A549 (cell line): ENCODE results near the gene RRP36. TPM values are rescaled to one million over a fixed set of nuclear protein-coding genes. Genes with fewer than 3 reads are reported as not detected.

Experiments used
- ATAC-seq, 2 experiments: fragments of 200-7000 bp in 1 of 2; fragments of >200 bp in 1 of 2; cut with Nextera tagmentation in 1 of 2; cut with Tn5 transposase in 1 of 2; 3 replicates each; pipeline versions ENCODE4 v1.8.0 to v1.9.1; 2018 to 2020; ENCODE audit warnings: mild to moderate bottlenecking in 1 of 2, moderate library complexity in 1 of 2
- CTCF ChIA-PET: fragments of 300-600 bp; sonication (Branson Sonifier 250); formaldehyde crosslinking; extraction: SDS; loops from one replicate; lab custom pipeline; 2021; ENCODE audit warnings: antibody characterized with exemption, inconsistent platforms; lab: Yijun Ruan, JAX
- POLR2A ChIA-PET: fragments of 350-600 bp; formaldehyde crosslinking; extraction: SDS; loops from one replicate; lab custom pipeline; 2021; ENCODE audit warnings: antibody characterized with exemption, inconsistent platforms; lab: Yijun Ruan, JAX
- DNase-seq, 2 experiments: peaks; one replicate each; pipeline versions ENCODE4 v3.0.0 to v3.0.0-alpha.2; 2011 to 2016; ENCODE audit warnings: low read depth in 1 of 2, low spot score in 1 of 2
- FAIRE-seq: peaks from 2 replicates; lab custom pipeline; 2011; peaks lifted over from hg19 to GRCh38; lab: Jason Lieb, UNC
- H3K27ac ChIP-seq, 2 experiments: fragments of >200 bp; sonication (Bioruptor Twin); formaldehyde crosslinking; 3 replicates each; pipeline ENCODE4 v1.5.1; 2016 to 2017
- H3K4me1 ChIP-seq: fragments of >200 bp; sonication (Bioruptor Twin); formaldehyde crosslinking; 3 replicates; pipeline ENCODE4 v1.6.1; 2016
- H3K4me2 ChIP-seq: fragments of >200 bp; sonication (Bioruptor Twin); formaldehyde crosslinking; 3 replicates; pipeline ENCODE4 v1.6.1; 2016
- H3K4me3 ChIP-seq: fragments of >200 bp; sonication (Bioruptor Twin); formaldehyde crosslinking; 3 replicates; pipeline ENCODE4 v1.5.1; 2016
- H3K9me3 ChIP-seq: fragments of >200 bp; sonication (Bioruptor Twin); formaldehyde crosslinking; 3 replicates; pipeline ENCODE4 v1.6.1; 2016
- CHD2 ChIP-seq: fragments of 150-350 bp; IDR thresholded peaks from 2 replicates; pipeline ENCODE4 v1.6.1; 2014; ENCODE audit warnings: low read length; ENCODE audit not compliant: partially characterized antibody
- EHF ChIP-seq: fragments of 250-450 bp; sonication (Bioruptor Pico); IDR thresholded peaks from 2 replicates; pipeline ENCODE4 v1.5.0; 2020; ENCODE audit warnings: mild to moderate bottlenecking
- EP300 ChIP-seq, 2 experiments: fragments of >200 bp; sonication (Bioruptor Twin); formaldehyde crosslinking; IDR thresholded peaks; 2 replicates in 1 of 2; 3 replicates in 1 of 2; pipeline ENCODE4 v1.6.1; 2016 to 2017
- FOSL2 ChIP-seq, 2 experiments: fragments of 450-650 bp in 1 of 2; fragments of >200 bp in 1 of 2; sonication (Bioruptor Twin) in 1 of 2; formaldehyde crosslinking; IDR thresholded peaks; 2 replicates each; pipeline versions ENCODE4 v1.5.0 to v1.6.1; 2016 to 2020; ENCODE audit warnings: mild to moderate bottlenecking in 1 of 2, moderate library complexity in 1 of 2
- GATA3 ChIP-seq: IDR thresholded peaks from 2 replicates; pipeline ENCODE4 v1.6.1; 2012; ENCODE audit warnings: borderline replicate concordance
- KDM5A ChIP-seq: fragments of 200-600 bp; sonication (generic); IDR thresholded peaks from 2 replicates; pipeline ENCODE4 v1.6.1; 2016; ENCODE audit warnings: antibody characterized with exemption, mild to moderate bottlenecking
- NR3C1 ChIP-seq: fragments of >200 bp; sonication (Bioruptor Twin); formaldehyde crosslinking; IDR thresholded peaks from 3 replicates; pipeline ENCODE4 v1.6.1; 2017
- PBX3 ChIP-seq: IDR thresholded peaks from 2 replicates; pipeline ENCODE4 v1.6.1; 2012
- PHF8 ChIP-seq: fragments of 200-600 bp; sonication (generic); IDR thresholded peaks from 2 replicates; pipeline ENCODE4 v1.6.1; 2016; ENCODE audit warnings: low read depth, mild to moderate bottlenecking, antibody characterized with exemption, moderate library complexity, borderline replicate concordance
- POLR2A ChIP-seq: IDR thresholded peaks from 2 replicates; pipeline ENCODE4 v1.6.1; 2012; ENCODE audit warnings: mild to moderate bottlenecking, low read length
- RAD21 ChIP-seq, 2 experiments: fragments of >200 bp in 1 of 2; sonication (Bioruptor Twin) in 1 of 2; formaldehyde crosslinking in 1 of 2; IDR thresholded peaks in 1 of 2; conservative IDR thresholded peaks in 1 of 2; 2 replicates in 1 of 2; 3 replicates in 1 of 2; pipeline ENCODE4 v1.6.1; 2012 to 2018; ENCODE audit warnings: inconsistent platforms in 1 of 2
- REST ChIP-seq: fragments of 200-600 bp; sonication (generic); IDR thresholded peaks from 2 replicates; pipeline ENCODE4 v1.6.1; 2016; ENCODE audit warnings: antibody characterized with exemption, mild to moderate bottlenecking, moderate library complexity
- RNF2 ChIP-seq: fragments of 200-600 bp; sonication (generic); IDR thresholded peaks from 2 replicates; pipeline ENCODE4 v1.6.1; 2016; ENCODE audit warnings: low read depth, mild to moderate bottlenecking, antibody characterized with exemption, moderate library complexity, borderline replicate concordance
- TP53 ChIP-seq: fragments of 250-450 bp; sonication (Bioruptor Pico); IDR thresholded peaks from 2 replicates; pipeline ENCODE4 v1.5.0; 2021; ENCODE audit warnings: mild to moderate bottlenecking, moderate library complexity
- USF2 ChIP-seq: fragments of 450-650 bp; IDR thresholded peaks from 2 replicates; pipeline ENCODE4 v1.6.1; 2014; ENCODE audit warnings: antibody characterized with exemption
- WGBS: methylation state at CpG from one replicate; pipeline ENCODE4 v1.1.6; 2017; ENCODE audit errors: missing lambda C conversion rate; 5-methylcytosine and 5-hydroxymethylcytosine counted together
- polyA plus RNA-seq, 4 experiments: library from polyadenylated mRNA; depleted of rRNA in 3 of 4; stranded (reverse); fragments of >200 nt; fragmentation: RNase III in 1 of 4; extraction: RNeasy Plus Mini Kit Qiagen cat#74134 plus additional on column Dnase treatment in 1 of 4; gene quantifications; 2 replicates in 3 of 4; 3 replicates in 1 of 4; pipeline ENCODE4 v1.2.3, GENCODE V29; 2011 to 2017

RRP36 gene
- polyA plus RNA-seq, 2 of the 4 experiments (the other 2 are of a cell fraction): 52.3 to 54.0 TPM

- ATAC-seq (no peak), DNase-seq (no peak), FAIRE-seq (no peak)
- POLR2A ChIA-PET: no interaction called here
- CTCF ChIA-PET: interaction anchor here (0.9 to 1.3 kb wide), 2 partner anchors 15 to 66 kb away, joined by 3 to 5 read pairs; no protein-coding TSS in a partner anchor
- Histone ChIP-seq H3K9me3 (no peaks in the 10 kb centered on the region), H3K4me3 (no peak overlapping the region), H3K27ac (no peak overlapping the region), H3K4me2 (no peak overlapping the region), H3K4me1 (0 out of 3 replicates have a peak, but pooled peaks cover 8% of the 10 kb centered on the region)
- WGBS: 100% methylated on average over 1 of the region's 1 CpG
- no peak for TF ChIP-seq KDM5A
- no peak for TF ChIP-seq POLR2A
- no peak for TF ChIP-seq NR3C1
- no peak for TF ChIP-seq GATA3
- no peak for TF ChIP-seq CHD2
- no peak for TF ChIP-seq FOSL2 (IDR thresholded peaks at IDR 0.05)
- TF ChIP-seq FOSL2 (CRISPR knock-in tag; IDR thresholded peaks at IDR 0.05): no peak
- TF ChIP-seq REST: no peak
Observed at GRCh38 chr6:42988486-42989020, 32.9 kb upstream of the RRP36 start.

GRCh38 chr6:42989923-42990322 lies 31.5 kb upstream of the RRP36 start:
- H3K4me2 ChIP-seq: no peak overlapping the region
- H3K4me1 ChIP-seq: 0 out of 3 replicates have a peak, but pooled peaks cover 8% of the 10 kb centered on the region
- no peak overlapping the region for H3K4me3 ChIP-seq
- DNase-seq (no peak), FAIRE-seq (no peak)
- CTCF ChIA-PET: interaction anchor here (0.6 kb wide), 1 partner anchor 43 kb away, joined by 5 read pairs; no protein-coding TSS in a partner anchor
- 98% methylated on average over 5 of the region's 5 CpGs for WGBS
- H3K27ac ChIP-seq: no peak overlapping the region
- no peaks in the 10 kb centered on the region for H3K9me3 ChIP-seq
- no peak for TF ChIP-seq EHF (CRISPR knock-in tag)
- no peak for TF ChIP-seq EP300 (IDR thresholded peaks at IDR 0.05)
- TF ChIP-seq PBX3: no peak
- TF ChIP-seq PHF8: no peak
- no peak for TF ChIP-seq TP53 (CRISPR knock-in tag)
- no peak for TF ChIP-seq RAD21 (conservative IDR thresholded peaks at IDR 0.05 in 1 of 2, IDR thresholded peaks at IDR 0.05 in 1 of 2)
- TF ChIP-seq RNF2: no peak
- TF ChIP-seq REST: no peak
- TF ChIP-seq USF2: no peak
- TF ChIP-seq, all 56 proteins: peak for 0
- ATAC-seq: no peak
- POLR2A ChIA-PET: no interaction called here
